GM19023 (cell line): ENCODE data around the gene HS6ST1.

Source experiments
- ATAC-seq: cut with Tn5 transposase; IDR thresholded peaks from one replicate; pipeline ENCODE4 v1.9.1; 2021; ENCODE audit warnings: mild to moderate bottlenecking, moderate library complexity; ENCODE audit not compliant: unreplicated experiment

The HS6ST1 gene

DNA sequence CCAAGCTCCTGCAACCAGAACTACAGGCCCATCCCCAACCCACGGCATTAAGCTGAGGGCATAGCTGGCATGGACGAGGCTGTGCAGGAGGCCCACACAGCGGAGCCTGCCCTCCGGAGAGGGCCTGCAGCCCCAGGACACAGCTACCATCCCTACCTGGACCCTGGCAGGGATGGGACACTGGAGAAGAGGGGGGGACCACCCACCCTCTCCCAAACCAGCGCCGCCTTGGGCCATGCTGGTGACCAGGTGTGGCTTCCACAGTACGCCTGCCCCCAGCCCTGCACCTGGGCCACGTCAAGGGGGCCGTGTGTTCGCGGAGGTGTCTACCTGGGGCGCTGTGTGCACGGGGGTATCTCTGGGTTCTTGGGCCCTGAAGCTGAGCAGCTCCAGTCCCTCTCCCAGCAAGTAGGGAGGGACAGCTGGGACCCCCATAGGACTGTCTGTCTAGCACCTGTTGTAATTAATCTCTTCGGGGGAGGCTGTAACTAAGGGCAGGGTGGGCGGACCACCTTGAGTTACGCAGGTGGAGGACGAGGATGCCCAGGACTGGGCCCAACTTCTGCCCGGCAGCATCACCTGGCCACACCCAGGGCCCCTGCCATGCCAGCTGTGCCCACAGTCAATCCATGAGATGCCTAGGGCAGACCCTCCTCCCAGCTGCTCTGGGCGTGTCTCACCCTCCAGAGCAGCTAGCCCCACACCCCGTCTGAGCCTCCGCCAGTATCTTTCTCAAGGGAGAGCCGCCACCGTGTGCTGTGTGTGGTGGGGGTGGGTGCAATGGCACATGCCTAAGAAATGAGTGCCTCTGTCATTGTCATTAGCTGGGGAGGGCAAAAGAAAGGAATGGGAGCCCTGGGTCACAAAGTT lies 18.3 kb downstream of the HS6ST1 start:
- ATAC-seq: no peak

- no peak for ATAC-seq
Observed at GRCh38 chr2:128299628-128300027, 19.0 kb downstream of the HS6ST1 start.

DNA sequence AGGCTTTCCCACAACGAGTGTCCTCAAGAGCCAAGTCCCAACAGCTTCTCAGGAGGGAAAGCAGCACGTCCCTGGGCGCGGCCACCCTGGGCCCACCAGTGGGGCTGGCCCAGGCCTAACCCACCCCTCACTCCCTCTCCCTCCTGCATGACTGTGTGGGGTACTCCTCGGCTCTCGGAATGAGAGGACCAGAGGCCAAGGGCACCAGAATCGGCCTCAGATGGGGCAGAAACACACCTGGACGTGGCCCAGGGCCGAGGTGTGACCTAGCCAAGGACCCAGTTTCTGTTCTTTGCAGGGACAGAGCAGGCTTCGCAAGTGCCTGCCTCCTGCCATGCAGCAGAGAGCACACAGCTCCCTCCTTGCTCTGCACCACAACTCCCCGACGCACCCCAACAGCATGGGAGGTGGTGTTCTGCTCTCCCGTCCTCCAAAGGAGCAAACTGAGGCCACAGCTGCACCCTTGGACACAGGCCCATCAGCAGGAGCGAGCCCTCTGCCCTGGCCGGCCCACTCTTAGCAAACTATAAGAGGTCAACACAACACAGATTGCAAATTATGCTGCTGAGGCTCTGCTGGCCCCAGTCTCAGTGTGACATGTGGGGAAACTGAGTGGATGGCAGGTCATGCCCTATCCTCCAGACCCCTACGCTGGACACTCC lies 19.7 kb downstream of the HS6ST1 start:
- ATAC-seq: no peak

DNA sequence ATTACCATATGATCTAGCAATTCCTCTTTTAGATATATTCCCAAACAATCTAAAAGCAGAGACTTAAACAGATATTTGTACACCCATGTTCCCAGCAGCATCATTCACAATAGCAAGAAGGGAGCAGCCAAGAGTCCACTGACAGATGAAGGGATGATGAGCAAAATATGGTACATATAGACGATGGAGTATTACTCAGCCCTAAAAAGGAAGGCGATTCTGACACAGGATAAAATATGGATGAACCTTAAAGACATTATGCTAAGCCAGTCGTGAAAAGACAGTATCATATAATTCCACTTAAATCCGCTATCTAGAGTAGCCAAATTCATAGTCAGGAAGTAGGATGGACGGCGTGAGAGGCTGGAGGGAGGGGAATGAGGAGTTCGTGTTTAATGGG lies 20.4 kb downstream of the HS6ST1 start:
- no peak for ATAC-seq

DNA sequence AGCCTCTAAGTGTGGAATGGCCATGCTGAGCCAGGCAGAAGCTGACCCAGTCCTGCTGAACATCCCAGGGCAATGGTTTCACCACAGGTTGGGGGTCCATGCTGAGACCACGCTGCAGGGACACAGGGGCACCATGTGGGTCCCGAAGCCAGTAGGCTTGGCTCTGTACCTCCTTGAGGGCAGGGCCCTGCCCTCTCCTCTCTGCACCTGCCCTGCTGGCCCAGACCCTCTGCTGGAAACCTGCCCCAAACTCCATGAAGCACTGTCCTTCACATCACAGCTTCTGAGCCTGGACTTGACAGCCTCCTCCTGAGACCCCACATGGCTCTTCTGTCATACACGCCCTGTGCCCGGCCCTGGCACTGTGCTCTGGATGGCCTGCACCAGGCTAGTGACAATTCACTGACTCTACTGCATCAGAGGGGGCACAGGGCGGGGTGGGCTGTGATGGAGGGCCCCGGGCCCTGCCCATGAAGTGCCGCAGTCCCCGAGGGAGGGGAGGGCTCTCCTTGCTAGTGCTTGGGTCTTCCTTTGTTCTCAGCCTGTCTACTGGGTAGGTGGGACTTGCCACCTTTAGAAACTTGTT lies 24.7 kb downstream of the HS6ST1 start:
- no peak for ATAC-seq

- ATAC-seq: no peak
Observed at GRCh38 chr2:128293426-128293755, 25.3 kb downstream of the HS6ST1 start.

DNA sequence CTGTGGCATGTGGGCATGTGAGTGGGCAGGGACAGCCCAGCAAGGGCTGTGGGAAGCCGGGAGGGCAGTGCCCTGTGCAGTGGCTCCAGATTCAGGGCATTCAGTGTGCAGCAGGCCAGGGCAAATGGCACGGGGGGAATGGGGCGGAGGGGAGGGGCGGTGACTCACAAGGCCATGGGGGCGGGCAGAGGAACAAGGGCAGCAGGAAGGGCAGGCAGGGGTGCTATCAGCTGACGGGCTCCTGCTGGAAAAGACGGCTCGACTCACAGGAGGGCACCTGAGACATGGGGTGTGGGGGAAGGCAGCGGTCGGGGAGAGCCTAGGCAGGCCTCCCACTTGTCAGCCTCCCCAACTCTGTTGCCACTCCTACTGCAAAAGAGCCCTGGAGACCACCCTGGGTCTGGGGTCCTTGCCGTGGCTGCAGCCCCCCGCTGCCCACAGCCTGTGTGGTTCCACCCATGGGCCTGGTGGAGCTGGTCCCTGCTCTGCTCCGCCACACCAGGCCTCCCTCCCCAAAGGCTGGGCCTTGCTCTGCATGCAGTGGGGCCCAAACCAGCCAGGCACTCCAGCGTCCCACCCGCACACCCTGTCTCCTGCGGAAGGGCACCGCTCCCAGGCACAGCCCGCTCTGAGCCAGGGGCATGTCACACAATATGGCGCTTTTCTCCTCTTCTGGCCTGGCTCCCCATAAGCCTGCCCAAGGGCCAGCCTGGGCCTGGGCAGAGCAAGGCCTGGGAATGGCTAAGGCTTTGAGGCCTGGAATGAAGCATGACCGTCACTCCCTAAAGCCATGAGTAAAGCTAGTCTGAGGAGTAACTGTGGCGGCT lies 25.9 kb downstream of the HS6ST1 start:
- no peak for ATAC-seq

GRCh38 chr2:128291844-128292598 lies 26.6 kb downstream of the HS6ST1 start:
- no peak for ATAC-seq

GRCh38 chr2:128291161-128291843 lies 27.4 kb downstream of the HS6ST1 start:
- ATAC-seq: no peak

DNA sequence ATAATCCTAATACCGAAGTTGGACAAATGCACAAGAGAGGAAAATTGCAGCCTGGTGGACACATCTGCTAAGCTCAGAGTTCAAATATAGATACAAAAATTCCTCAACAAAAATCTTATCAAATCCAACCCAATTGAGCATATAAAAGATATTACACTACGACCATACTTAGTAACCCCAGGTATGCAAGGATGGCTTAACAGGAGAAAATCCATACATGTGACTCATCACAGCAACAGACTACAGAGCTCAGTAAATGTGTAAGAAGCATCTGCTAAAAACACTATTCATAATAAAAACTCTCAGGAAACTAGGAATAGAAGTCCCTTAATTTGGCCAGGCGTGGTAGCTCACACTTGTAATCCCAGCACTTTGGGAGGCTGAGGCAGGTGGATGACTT lies 28.3 kb downstream of the HS6ST1 start:
- ATAC-seq: no peak

DNA sequence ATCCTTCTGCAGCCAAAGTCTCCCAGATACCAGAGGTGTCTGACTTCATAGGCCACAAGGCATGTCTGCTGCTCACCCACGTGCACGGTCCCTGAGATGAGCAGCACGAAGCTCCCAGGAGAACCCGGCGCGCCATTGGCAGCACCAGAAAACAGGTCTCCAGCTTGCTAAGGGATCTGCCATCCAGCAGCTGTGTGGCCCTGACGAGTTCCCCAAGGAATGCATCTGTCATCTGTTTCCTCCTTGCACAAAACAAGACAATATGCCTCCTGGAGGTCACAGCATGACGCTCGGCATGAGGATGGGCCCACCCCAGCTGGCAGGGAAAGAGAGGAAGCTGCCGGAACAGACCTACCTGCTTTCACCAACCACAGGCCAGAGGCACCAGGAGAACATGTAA lies 29.2 kb downstream of the HS6ST1 start:
- no peak for ATAC-seq

DNA sequence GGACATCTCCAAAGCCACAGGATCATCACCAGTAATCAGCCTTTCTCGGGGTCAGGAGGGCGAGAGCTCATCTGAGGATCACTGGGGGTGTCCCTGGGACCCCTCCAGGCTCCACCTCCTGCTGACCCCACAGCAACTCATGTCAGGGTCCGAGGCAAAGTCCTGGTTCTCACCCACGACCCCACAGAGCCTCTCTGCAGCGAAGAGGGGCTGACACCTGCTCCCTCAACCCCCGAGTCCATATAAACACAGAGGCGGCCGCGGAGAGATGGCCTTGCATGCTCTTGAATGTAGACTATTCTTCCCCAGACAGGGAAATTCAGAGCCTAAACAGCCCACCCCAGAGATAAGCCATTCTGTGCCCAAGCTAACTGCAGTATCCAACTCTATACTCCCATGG lies 29.9 kb downstream of the HS6ST1 start:
- no peak for ATAC-seq

- ATAC-seq: no peak
Observed at GRCh38 chr2:128287780-128288735, 30.6 kb downstream of the HS6ST1 start.

DNA sequence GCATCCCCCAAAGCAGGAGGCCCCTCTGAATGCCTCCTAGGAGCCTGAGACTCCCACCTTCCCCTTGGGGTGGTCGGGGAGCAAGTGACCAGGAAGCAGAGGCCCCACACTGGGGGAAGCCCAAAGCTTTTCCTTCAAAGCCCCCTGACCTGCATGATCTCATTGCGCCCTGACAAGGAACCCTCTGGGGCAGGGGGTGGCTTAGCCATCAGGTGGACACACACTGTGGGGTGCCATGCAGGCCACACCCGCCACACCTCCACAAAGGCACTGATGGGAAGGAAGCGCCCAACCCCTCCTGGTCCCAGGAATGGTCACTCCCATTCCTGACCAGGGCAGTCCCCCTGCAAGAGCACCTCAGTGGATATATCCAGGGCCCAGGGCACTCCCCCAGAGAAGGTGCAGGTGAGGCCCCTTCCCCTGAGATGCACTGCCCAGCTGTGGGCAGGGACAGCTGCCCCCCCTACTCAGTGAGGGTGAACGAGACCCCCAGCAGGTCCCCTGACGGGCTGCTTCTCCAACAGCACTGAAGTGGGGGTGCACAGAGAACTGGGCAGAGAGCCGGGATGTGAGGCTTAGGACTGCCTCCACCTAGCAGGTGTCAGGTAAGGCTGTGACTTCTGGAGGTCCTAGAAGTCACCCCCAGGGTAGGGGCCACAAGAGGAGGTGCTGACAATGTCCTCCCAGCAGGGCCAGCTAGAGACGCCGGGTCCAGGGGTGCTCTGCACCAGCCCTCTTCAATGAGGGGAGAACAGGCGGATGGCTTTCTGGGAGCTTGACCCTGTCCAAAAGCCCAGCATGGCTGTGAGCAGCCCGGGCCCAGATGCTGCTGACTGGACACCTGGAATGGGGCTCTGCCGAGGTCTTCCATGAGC lies 31.5 kb downstream of the HS6ST1 start:
- no peak for ATAC-seq

- ATAC-seq: no peak
Observed at GRCh38 chr2:128286011-128286721, 32.5 kb downstream of the HS6ST1 start.

DNA sequence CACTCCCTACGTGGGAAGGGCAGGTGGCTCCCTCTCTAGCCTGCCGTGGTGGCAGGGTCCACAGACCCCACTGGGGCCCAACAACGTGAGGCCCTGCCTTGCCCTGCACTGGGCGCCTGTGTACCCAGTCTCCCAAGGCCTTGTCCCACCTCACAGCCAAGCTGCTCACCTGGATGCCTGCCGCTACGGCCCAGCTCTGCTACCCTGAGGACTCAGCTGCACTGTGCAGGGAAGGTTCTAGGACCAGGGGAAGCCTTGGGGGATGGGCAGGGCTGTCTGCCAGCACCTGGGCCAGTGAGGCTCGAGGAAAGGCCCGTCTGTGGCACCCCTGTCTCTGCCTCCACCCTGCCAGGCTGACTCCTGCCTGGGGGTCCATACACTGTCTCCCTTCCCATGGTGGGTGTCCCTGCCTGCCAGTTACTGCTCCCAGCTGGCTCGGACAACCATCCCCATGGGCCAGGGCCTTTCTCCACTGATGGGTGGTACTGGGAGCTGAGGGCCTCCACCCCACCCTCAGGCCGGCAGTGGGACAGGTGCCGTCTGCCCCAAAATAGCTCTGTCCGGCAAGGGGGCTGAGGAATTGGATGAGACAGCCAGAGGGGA lies 33.2 kb downstream of the HS6ST1 start:
- ATAC-seq: no peak

DNA sequence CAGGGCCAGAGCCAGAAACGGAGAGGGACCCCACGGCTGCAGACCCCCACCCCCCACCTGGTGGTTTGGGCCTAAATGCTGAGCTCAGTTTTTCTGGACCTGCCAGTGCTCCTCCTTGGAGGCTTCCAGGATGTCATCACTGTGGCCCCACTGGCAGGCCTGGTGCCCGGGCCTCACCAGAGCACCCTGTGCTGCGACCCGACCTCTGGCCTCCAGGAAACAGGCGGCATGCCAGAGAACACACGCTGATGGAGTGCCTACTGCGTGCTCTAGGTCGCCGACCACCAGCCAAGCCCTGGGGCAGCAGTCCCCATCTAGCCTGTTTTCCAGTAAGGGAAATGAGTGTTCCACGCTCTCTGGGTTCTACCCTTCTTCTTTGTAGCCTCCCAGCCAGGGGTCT lies 33.8 kb downstream of the HS6ST1 start:
- ATAC-seq: no peak
